GM13976 (cell line): ENCODE data around the gene CDK4.

Experiments used
- DNase-seq: peaks from one replicate; pipeline ENCODE4 v3.0.0; 2012; ENCODE audit warnings: low spot score
- in situ Hi-C: fragments of 300-500 bp; cut with MboI; formaldehyde crosslinking; loops from one replicate; pipeline ENCODE4 v1.12.0; 2022; ENCODE audit warnings: low sequenced_read_pairs, mixed read lengths, inconsistent platforms; ENCODE audit not compliant: unreplicated experiment
- TF ChIP-seq, protein P1 (sequence below): IDR thresholded peaks from 2 replicates; pipeline ENCODE4 v1.5.1; 2012; ENCODE audit warnings: borderline replicate concordance, mild to moderate bottlenecking; ENCODE audit not compliant: insufficient read depth; ENCODE audit errors: extremely low read depth, missing control alignments, control extremely low read depth

The CDK4 gene

DNA sequence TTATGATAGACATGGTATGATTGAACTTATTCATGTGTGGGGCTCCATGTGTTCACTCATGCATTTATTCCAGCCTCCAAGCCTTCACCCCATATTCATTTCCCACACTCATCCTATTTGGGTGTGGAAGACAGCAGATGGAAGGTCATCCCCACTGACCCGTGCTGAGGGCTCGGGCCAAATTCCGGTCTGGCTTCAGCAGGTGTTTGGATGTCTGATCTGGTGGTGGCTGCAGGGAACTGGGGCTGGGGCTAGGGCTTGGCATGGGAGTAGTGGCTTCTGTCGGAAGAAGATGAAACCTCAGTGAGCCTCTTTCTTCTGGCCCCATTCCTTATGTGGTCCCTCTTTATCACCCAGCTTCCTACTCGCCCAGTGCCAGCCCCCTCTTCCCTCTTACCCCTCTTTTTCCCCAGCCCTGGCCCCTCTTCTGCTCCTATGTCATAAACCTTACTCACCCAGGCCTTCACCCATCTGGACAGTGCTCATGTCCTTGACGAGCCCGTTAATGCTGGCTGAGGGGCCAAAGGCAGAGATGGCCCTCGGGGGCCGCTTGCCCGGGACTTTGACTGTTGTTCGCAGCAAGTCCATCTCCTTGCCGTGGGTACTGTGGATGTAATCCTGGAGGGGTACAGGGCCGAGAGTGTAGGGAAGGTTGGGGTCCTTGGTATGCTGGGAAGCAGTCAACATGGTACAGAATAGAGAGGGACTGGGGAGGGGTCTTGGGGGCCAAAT, 21.6 kb downstream of the CDK4 start:
- TF ChIP-seq, protein P1, sequence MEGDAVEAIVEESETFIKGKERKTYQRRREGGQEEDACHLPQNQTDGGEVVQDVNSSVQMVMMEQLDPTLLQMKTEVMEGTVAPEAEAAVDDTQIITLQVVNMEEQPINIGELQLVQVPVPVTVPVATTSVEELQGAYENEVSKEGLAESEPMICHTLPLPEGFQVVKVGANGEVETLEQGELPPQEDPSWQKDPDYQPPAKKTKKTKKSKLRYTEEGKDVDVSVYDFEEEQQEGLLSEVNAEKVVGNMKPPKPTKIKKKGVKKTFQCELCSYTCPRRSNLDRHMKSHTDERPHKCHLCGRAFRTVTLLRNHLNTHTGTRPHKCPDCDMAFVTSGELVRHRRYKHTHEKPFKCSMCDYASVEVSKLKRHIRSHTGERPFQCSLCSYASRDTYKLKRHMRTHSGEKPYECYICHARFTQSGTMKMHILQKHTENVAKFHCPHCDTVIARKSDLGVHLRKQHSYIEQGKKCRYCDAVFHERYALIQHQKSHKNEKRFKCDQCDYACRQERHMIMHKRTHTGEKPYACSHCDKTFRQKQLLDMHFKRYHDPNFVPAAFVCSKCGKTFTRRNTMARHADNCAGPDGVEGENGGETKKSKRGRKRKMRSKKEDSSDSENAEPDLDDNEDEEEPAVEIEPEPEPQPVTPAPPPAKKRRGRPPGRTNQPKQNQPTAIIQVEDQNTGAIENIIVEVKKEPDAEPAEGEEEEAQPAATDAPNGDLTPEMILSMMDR: no peak
- no peak for DNase-seq
- in situ Hi-C loops: no loop called here

DNA sequence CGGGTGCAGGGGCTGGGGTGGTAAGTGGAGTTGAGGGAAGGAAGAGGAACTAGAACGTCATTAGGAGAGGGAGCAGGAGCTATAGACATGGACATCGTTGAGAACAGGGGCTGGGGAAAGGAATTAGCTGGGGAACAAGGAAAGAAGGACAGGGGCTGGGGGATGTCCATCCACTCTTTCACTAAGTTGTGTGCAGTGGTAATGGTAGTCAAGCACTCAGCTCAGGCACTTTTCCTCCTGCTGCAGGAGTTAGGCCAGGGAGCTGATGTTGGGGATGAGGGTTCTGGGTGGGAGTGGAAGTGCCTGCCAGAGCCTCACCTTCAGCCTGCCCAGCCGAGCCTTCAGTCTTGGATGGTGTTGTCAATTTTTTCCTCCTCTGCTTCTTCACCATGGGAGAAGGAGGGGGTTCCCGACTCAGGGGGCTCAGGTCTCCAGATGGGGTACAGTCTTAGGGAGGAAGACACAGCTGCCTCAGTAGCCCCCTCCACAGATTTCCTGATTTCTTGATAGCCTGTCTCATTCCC, 22.7 kb downstream of the CDK4 start:
- DNase-seq: no peak
- in situ Hi-C loops: no loop called here

DNA sequence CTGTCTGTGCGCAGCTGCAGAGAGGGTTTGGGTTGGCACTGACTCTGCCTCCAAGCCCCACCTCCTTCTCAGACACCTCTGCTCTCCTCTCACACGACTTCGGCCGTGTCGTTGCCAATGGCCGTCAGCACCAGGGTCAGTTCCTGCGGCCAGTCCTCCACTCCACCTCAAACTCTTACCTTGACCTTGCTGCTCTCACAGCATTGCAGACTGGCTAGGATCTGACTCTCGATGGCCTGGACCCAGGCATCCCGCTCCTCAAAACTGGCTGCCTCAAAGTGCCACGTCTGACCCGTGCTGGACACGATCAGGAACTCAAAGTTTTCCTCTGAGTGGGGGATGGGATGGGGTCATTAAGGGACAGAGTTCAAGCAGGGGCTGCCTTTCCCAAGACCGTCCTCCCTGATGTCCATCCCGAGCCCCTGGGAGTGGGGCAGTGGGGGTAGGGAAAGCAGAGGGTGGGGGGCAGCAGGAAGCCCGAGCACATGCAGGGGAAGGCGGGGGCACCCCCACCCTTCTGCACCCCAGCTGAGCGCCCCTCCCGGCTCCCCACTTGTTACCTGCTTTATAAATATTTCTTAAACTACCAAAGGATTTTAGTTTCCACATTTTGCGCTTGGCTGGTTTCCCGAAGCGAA, 24.2 kb downstream of the CDK4 start:
- in situ Hi-C loops: no loop called here
- TF ChIP-seq, protein P1: no peak
- DNase-seq: peak; percentile 15

More for the DNA sequence above, 22.7 kb downstream of the CDK4 start:
- TF ChIP-seq, protein P1: no peak

DNA sequence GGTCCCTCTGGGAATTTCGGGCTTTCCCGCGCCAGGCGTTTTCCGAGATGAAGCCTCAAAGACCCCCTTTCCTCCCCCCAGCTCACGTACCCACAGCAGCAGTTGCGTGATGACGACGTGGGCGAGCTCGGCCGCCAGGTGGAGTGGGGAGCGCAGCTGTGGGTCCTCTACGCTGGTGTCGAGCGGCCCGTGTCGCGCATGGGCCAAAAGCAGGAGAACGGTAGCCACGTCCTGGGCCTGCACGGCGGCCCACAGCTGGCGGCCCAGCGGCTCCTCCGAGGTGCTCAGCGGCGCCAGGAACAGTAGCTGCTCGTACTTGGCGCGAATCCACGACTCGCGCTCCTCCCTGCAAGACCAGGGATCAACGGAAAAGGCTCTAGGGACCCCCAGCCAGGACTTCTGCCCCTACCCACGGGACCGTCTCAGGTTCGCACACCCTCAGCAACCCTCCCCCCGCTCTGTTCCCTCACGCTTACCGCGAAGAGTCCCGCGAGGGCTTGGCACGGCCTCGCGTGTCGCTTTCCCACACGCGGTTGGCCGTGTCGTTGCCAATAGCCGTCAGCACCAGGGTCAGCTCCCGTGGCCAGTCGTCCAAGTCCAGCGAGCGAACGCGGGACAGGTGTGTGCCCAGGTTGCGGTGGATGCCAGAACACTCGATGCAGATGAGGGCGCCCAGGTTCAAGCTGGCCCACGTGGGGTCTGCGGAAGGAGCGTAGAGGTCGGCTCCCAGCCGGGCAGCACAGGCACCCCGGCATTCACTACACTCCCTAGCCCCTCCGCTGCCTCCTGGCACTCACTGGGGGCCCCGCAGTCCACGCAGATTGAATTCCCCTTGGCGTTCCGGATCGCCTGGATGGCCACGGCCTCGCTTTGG, 25.0 kb downstream of the CDK4 start:
- in situ Hi-C loops: no loop called here
- DNase-seq: peak; percentile 32
- TF ChIP-seq, protein P1: no peak

DNA sequence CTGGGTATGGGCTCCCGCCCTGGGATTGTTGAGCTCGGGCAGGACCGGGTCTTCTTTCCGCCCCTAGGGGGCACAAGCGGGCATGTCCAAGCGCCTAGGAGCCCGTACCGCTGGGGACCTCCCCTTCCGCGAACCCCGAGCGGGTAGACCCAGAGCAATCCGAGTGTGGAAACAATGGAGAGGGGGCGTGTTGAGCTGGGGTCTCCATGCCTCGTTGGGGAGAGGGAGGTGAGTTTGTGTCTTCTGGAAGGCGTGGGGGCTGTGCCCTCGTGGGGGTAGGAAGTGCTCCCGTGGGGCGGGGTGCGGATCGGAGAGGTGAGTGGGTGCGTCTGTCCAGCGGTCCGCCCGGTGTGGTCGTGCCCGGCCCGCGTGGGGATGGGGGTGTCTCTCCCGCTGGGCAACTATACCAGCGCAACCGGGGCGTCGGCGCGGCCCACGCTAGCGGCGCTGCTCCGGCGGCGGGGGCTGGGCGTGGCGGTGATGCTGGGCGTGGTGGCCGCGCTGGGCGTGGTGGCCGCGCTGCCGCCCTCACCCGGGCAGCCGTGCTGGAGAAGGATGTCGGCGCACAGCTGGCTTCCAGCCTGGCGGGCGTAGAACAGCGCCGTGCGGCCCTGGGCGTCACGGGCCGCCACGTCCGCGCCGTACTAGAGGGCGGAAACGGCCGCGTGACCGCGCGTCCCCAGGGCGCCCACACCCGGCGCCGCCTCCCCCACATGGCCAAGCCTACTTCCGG, 25.8 kb downstream of the CDK4 start:
- in situ Hi-C loops: no loop called here
- peak; percentile 68 for DNase-seq
- TF ChIP-seq, protein P1: no peak

DNA sequence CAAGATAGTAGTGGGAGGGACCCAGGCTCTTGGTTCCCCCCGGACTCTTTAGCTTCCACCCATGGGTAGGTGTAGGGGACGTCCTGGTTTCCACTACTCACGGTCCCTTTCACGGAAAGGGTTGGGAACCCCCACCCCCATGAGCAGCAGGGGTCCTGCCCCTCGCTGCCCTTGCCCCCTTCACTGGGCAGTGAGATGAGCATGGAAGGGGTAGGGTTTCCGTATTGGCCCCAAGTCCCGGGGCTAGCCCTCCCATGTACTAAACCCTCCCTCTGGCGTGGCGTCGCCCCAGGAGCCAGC, 26.3 kb downstream of the CDK4 start:
- in situ Hi-C loops: no loop called here
- DNase-seq: peak; percentile 35
- TF ChIP-seq, protein P1: no peak
